Activated CD4-positive, alpha-beta T cell treated with anti-CD3 and anti-CD28 coated beads for 48 hours (primary cell): ENCODE data around the gene PI4K2B.
"Not testable (repeated sequence)": the region's sequence is repeated elsewhere in the genome, so short reads cannot be mapped to it uniquely, and the experiment has no call there.

Experiments used
- DNase-seq: peaks from one replicate; pipeline ENCODE4 v3.0.0-alpha.2; 2020

PI4K2B gene

GRCh38 chr4:25308306-25308705 lies 74.5 kb downstream of the PI4K2B start:
- DNase-seq = no peak

GRCh38 chr4:25308761-25309160 lies 74.9 kb downstream of the PI4K2B start:
- no peak for DNase-seq

GRCh38 chr4:25310066-25310802 lies 76.4 kb downstream of the PI4K2B start:
- DNase-seq = no peak

GRCh38 chr4:25310803-25311166 lies 77.0 kb downstream of the PI4K2B start:
- no peak for DNase-seq

- peak; percentile 89 for DNase-seq
Measured at GRCh38 chr4:25312496-25313200, 78.8 kb downstream of the PI4K2B start, which contains the start of gene ZCCHC4. ZCCHC4 (plus strand) TSS chr4:25312774; CDS start chr4:25312810, 36 bp downstream.

GRCh38 chr4:25313201-25313895 lies 79.5 kb downstream of the PI4K2B start:
- DNase-seq = no peak

GRCh38 chr4:25320336-25320735 lies 86.5 kb downstream of the PI4K2B start:
- DNase-seq = no peak

- no peak for DNase-seq
Measured at GRCh38 chr4:25320773-25321172, 86.9 kb downstream of the PI4K2B start.

- DNase-seq = no peak
Measured at GRCh38 chr4:25321703-25322102, 87.9 kb downstream of the PI4K2B start.

GRCh38 chr4:25328463-25328862 lies 94.6 kb downstream of the PI4K2B start:
- DNase-seq = not testable (repeated sequence)
